WTC11 (cell line): ENCODE data around the gene GLYATL1B.
"Not testable (repeated sequence)": the region's sequence is repeated elsewhere in the genome, so short reads cannot be mapped to it uniquely, and the experiment has no call there.

Experiments
- ATF1 ChIP-seq: sonication (generic); formaldehyde crosslinking; IDR thresholded peaks from 2 replicates; pipeline ENCODE4 v1.8.1; 2023; ENCODE audit warnings: mild to moderate bottlenecking, moderate library complexity, missing genetic modification reagents
- FOXJ3 ChIP-seq: sonication (generic); formaldehyde crosslinking; IDR thresholded peaks from 2 replicates; pipeline ENCODE4 v1.9.0; 2021; ENCODE audit warnings: missing genetic modification reagents, mild to moderate bottlenecking, borderline replicate concordance
- JUN ChIP-seq: sonication (generic); formaldehyde crosslinking; IDR thresholded peaks from 2 replicates; pipeline ENCODE4 v1.8.0; 2023; ENCODE audit warnings: mild to moderate bottlenecking, missing genetic modification reagents
- NFE2L1 ChIP-seq: sonication (generic); formaldehyde crosslinking; IDR thresholded peaks from 2 replicates; pipeline ENCODE4 v1.8.1; 2023; ENCODE audit warnings: missing genetic modification reagents
- NR2C2 ChIP-seq: sonication (generic); formaldehyde crosslinking; IDR thresholded peaks from 2 replicates; pipeline ENCODE4 v1.8.0; 2022; ENCODE audit warnings: mild to moderate bottlenecking, missing genetic modification reagents
- SOX15 ChIP-seq: fragments of 250-450 bp; sonication (Bioruptor Pico); IDR thresholded peaks from 2 replicates; pipeline ENCODE4 v1.9.0; 2021; ENCODE audit warnings: mild to moderate bottlenecking
- TF ChIP-seq, protein P1 (sequence below): fragments of 200-600 bp; IDR thresholded peaks from 2 replicates; pipeline ENCODE4 v1.8.0; 2022; ENCODE audit warnings: antibody characterized with exemption
- TF ChIP-seq, protein P2 (sequence below): sonication (generic); formaldehyde crosslinking; IDR thresholded peaks from 2 replicates; pipeline ENCODE4 v1.8.0; 2022; ENCODE audit warnings: missing genetic modification reagents
- TF ChIP-seq, protein P3 (sequence below): fragments of 250-450 bp; sonication (Bioruptor Pico); IDR thresholded peaks from 2 replicates; pipeline ENCODE4 v2.1.2; 2022; ENCODE audit warnings: mild to moderate bottlenecking, moderate library complexity
- TF ChIP-seq, protein P4 (sequence below): sonication (generic); formaldehyde crosslinking; IDR thresholded peaks from 2 replicates; pipeline ENCODE4 v1.8.1; 2022; ENCODE audit warnings: low read depth, missing genetic modification reagents, borderline replicate concordance
- TF ChIP-seq, protein P5 (sequence below): sonication (generic); formaldehyde crosslinking; IDR thresholded peaks from 2 replicates; pipeline ENCODE4 v1.8.1; 2023; ENCODE audit warnings: mild to moderate bottlenecking, missing genetic modification reagents, moderate library complexity

DNA sequence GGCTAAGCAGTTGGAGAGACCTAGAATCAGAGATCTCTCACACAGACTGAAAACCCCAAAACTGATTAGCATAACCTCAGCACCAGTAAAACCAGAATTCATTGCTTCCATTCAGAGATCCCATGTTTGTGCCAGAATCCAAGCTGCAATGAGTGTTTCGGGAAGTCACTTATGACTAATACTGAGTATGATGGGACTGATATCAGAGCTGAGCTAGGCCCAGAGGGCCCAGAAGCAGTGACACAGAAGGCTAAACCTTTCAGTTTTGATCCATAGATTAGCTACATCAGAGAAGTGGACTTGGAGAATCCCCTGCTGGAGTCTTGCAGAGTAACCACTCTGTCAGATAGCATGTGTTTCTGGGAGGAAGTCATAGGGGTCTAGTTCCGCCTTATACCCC is 49.6 kb upstream of the GLYATL1B start:
- not testable (repeated sequence) for TF ChIP-seq NFE2L1, SOX15, NR2C2, ATF1, JUN, FOXJ3 (CRISPR knock-in tag)
- TF ChIP-seq, protein P1, sequence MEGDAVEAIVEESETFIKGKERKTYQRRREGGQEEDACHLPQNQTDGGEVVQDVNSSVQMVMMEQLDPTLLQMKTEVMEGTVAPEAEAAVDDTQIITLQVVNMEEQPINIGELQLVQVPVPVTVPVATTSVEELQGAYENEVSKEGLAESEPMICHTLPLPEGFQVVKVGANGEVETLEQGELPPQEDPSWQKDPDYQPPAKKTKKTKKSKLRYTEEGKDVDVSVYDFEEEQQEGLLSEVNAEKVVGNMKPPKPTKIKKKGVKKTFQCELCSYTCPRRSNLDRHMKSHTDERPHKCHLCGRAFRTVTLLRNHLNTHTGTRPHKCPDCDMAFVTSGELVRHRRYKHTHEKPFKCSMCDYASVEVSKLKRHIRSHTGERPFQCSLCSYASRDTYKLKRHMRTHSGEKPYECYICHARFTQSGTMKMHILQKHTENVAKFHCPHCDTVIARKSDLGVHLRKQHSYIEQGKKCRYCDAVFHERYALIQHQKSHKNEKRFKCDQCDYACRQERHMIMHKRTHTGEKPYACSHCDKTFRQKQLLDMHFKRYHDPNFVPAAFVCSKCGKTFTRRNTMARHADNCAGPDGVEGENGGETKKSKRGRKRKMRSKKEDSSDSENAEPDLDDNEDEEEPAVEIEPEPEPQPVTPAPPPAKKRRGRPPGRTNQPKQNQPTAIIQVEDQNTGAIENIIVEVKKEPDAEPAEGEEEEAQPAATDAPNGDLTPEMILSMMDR = not testable (repeated sequence)
- TF ChIP-seq, protein P2, sequence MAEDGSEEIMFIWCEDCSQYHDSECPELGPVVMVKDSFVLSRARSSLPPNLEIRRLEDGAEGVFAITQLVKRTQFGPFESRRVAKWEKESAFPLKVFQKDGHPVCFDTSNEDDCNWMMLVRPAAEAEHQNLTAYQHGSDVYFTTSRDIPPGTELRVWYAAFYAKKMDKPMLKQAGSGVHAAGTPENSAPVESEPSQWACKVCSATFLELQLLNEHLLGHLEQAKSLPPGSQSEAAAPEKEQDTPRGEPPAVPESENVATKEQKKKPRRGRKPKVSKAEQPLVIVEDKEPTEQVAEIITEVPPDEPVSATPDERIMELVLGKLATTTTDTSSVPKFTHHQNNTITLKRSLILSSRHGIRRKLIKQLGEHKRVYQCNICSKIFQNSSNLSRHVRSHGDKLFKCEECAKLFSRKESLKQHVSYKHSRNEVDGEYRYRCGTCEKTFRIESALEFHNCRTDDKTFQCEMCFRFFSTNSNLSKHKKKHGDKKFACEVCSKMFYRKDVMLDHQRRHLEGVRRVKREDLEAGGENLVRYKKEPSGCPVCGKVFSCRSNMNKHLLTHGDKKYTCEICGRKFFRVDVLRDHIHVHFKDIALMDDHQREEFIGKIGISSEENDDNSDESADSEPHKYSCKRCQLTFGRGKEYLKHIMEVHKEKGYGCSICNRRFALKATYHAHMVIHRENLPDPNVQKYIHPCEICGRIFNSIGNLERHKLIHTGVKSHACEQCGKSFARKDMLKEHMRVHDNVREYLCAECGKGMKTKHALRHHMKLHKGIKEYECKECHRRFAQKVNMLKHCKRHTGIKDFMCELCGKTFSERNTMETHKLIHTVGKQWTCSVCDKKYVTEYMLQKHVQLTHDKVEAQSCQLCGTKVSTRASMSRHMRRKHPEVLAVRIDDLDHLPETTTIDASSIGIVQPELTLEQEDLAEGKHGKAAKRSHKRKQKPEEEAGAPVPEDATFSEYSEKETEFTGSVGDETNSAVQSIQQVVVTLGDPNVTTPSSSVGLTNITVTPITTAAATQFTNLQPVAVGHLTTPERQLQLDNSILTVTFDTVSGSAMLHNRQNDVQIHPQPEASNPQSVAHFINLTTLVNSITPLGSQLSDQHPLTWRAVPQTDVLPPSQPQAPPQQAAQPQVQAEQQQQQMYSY (CRISPR knock-in tag) = not testable (repeated sequence)
- TF ChIP-seq, protein P3, sequence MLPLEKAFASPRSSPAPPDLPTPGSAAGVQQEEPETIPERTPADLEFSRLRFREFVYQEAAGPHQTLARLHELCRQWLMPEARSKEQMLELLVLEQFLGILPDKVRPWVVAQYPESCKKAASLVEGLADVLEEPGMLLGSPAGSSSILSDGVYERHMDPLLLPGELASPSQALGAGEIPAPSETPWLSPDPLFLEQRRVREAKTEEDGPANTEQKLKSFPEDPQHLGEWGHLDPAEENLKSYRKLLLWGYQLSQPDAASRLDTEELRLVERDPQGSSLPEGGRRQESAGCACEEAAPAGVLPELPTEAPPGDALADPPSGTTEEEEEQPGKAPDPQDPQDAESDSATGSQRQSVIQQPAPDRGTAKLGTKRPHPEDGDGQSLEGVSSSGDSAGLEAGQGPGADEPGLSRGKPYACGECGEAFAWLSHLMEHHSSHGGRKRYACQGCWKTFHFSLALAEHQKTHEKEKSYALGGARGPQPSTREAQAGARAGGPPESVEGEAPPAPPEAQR (CRISPR knock-in tag) = not testable (repeated sequence)
- TF ChIP-seq, protein P4, sequence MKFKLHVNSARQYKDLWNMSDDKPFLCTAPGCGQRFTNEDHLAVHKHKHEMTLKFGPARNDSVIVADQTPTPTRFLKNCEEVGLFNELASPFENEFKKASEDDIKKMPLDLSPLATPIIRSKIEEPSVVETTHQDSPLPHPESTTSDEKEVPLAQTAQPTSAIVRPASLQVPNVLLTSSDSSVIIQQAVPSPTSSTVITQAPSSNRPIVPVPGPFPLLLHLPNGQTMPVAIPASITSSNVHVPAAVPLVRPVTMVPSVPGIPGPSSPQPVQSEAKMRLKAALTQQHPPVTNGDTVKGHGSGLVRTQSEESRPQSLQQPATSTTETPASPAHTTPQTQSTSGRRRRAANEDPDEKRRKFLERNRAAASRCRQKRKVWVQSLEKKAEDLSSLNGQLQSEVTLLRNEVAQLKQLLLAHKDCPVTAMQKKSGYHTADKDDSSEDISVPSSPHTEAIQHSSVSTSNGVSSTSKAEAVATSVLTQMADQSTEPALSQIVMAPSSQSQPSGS (CRISPR knock-in tag) = not testable (repeated sequence)
- TF ChIP-seq, protein P5, sequence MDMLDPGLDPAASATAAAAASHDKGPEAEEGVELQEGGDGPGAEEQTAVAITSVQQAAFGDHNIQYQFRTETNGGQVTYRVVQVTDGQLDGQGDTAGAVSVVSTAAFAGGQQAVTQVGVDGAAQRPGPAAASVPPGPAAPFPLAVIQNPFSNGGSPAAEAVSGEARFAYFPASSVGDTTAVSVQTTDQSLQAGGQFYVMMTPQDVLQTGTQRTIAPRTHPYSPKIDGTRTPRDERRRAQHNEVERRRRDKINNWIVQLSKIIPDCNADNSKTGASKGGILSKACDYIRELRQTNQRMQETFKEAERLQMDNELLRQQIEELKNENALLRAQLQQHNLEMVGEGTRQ = not testable (repeated sequence)
